HG03060 (cell line): ENCODE data around the gene SPINK5.

Experiments used
- ATAC-seq: cut with Tn5 transposase; IDR thresholded peaks from one replicate; pipeline ENCODE4 v1.9.1; 2021; ENCODE audit warnings: low read depth, moderate number of reproducible peaks; ENCODE audit not compliant: unreplicated experiment

Gene SPINK5

GRCh38 chr5:148091991-148092964 lies 28.5 kb downstream of the SPINK5 start:
- ATAC-seq = no peak

- no peak for ATAC-seq
Observed at GRCh38 chr5:148094336-148094735, 30.6 kb downstream of the SPINK5 start.

- ATAC-seq = no peak
Observed at GRCh38 chr5:148104226-148104625, 40.4 kb downstream of the SPINK5 start.

- no peak for ATAC-seq
Observed at GRCh38 chr5:148107608-148108007, 43.8 kb downstream of the SPINK5 start.

- no peak for ATAC-seq
Observed at GRCh38 chr5:148113243-148113642, 49.5 kb downstream of the SPINK5 start.

- ATAC-seq = no peak
Observed at GRCh38 chr5:148120317-148120716, 56.5 kb downstream of the SPINK5 start.

- ATAC-seq = no peak
Observed at GRCh38 chr5:148125641-148126040, 61.9 kb downstream of the SPINK5 start.

GRCh38 chr5:148135091-148136048 lies 71.6 kb downstream of the SPINK5 start:
- no peak for ATAC-seq

GRCh38 chr5:148140846-148141245 lies 77.1 kb downstream of the SPINK5 start:
- no peak for ATAC-seq

GRCh38 chr5:148141645-148142044 lies 77.9 kb downstream of the SPINK5 start:
- ATAC-seq = no peak

GRCh38 chr5:148145916-148146315 lies 82.1 kb downstream of the SPINK5 start:
- no peak for ATAC-seq

GRCh38 chr5:148146487-148146886 lies 82.7 kb downstream of the SPINK5 start:
- no peak for ATAC-seq

- no peak for ATAC-seq
Observed at GRCh38 chr5:148147415-148147814, 83.6 kb downstream of the SPINK5 start.

GRCh38 chr5:148151872-148152271 lies 88.1 kb downstream of the SPINK5 start:
- ATAC-seq = no peak

- no peak for ATAC-seq
Observed at GRCh38 chr5:148152781-148153180, 89.0 kb downstream of the SPINK5 start.

GRCh38 chr5:148156609-148157008 lies 92.8 kb downstream of the SPINK5 start:
- no peak for ATAC-seq

GRCh38 chr5:148162038-148162437 lies 98.3 kb downstream of the SPINK5 start:
- ATAC-seq = no peak

- no peak for ATAC-seq
Observed at GRCh38 chr5:148163345-148163744, 99.6 kb downstream of the SPINK5 start.

GRCh38 chr5:148166550-148167283 lies 102.9 kb downstream of the SPINK5 start:
- ATAC-seq = no peak

- no peak for ATAC-seq
Observed at GRCh38 chr5:148168246-148168645, 104.5 kb downstream of the SPINK5 start, which contains the start of gene SPINK14. Gene SPINK14, plus strand, starts transcription at chr5:148168546. Its CDS starts 1,187 bp downstream, at chr5:148169733.
